CD4-positive, alpha-beta T cell treated with Interleukin-4 for 4 hours (primary cell): Measurements from ENCODE around the gene RNF222.
"Not testable (repeated sequence)": the region's sequence is repeated elsewhere in the genome, so short reads cannot be mapped to it uniquely, and the experiment has no call there.

Source experiments
- DNase-seq: peaks from one replicate; pipeline ENCODE4 v3.0.0-alpha.2; 2020

RNF222 gene

GRCh38 chr17:8377422-8377821 lies 20.2 kb downstream of the RNF222 start:
- no peak for DNase-seq

- peak; percentile 87 for DNase-seq
Measured at GRCh38 chr17:8376271-8377067, 21.2 kb downstream of the RNF222 start, which contains the start of gene KRABD2. Gene KRABD2 (minus strand): TSS chr17:8376704.

GRCh38 chr17:8375738-8376259 lies 21.8 kb downstream of the RNF222 start:
- no peak for DNase-seq

DNA sequence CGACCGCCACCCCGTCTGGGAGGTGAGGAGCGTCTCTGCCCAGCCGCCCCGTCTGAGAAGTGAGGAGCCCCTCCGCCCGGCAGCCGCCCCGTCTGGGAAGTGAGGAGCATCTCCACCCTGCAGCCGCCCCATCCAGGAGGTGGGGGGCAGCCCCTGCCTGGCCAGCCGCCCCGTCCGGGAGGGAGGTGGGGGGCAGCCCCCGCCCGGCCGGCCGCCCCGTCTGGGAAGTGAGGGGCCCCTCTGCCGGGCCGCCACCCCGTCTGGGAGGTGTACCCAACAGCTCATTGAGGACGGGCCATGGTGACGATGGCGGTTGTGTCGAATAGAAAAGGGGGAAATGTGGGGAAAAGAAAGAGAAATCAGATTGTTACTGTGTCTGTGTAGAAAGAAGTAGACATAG lies 23.8 kb downstream of the RNF222 start:
- DNase-seq = not testable (repeated sequence)

DNA sequence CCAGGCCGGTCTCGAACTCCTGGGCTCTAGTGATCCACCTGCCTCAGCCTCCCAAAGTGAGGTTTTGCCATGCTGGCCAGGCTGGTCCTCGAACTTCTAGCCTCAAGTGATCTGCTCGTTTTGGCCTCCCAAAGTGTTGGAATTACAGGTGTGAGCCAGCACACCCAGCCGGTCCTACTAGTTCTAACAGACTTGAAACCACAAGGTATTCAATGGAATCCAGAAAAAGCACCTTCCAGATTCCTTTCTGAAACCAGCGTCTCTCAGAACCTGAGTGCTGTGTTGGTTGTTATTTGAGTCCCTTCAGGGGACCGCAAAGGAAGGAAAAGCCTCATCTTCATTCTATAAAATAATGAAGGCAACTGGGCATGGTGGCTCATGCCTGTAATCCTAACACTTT lies 25.2 kb downstream of the RNF222 start:
- DNase-seq = no peak

- DNase-seq = no peak
Measured at GRCh38 chr17:8371786-8372185, 25.8 kb downstream of the RNF222 start.

- DNase-seq = no peak
Measured at GRCh38 chr17:8369944-8370343, 27.7 kb downstream of the RNF222 start.

GRCh38 chr17:8368193-8368592 lies 29.4 kb downstream of the RNF222 start:
- no peak for DNase-seq

DNA sequence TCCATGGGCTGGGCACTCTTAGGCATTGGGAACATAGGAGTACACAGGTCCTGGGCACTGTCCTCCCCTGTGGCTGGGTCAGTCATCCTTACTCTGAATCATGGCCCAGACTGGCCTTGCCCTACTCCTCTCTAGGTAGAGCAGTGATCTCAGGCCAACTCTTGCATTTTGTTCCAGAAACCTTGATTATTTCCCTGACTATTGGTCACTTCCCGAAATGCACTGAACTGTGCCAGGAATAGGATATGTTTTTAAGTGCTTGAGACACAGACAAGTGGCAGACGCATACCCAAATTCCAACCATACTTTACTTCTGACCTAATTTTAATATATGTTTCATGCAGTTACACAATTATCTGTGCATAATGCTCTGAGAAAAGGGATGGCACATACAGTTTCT lies 31.4 kb downstream of the RNF222 start:
- no peak for DNase-seq

DNA sequence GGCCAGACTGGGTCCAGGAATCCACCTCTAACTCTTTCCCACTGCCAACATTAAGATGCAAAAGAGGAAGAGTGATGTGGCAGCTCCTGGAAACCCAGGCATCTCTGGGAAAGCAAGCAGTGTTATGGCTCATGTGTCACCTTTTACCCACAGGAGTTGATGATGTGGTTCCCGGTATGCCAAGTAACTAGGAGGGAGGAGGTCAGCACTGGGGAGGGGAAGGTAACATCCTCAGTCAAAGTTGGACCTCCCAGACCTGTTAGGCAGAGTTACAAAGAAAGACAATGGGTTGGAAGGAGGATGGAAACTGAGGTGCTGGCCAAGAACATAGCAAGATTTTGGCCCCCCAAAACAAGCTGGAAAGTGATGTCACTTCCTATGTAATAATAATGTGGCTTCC lies 32.5 kb downstream of the RNF222 start:
- DNase-seq = no peak

- no peak for DNase-seq
Measured at GRCh38 chr17:8362651-8363332, 34.8 kb downstream of the RNF222 start.

GRCh38 chr17:8360751-8361150 lies 36.9 kb downstream of the RNF222 start:
- no peak for DNase-seq

GRCh38 chr17:8360260-8360659 lies 37.4 kb downstream of the RNF222 start:
- no peak for DNase-seq

GRCh38 chr17:8359769-8360168 lies 37.9 kb downstream of the RNF222 start:
- DNase-seq = no peak

DNA sequence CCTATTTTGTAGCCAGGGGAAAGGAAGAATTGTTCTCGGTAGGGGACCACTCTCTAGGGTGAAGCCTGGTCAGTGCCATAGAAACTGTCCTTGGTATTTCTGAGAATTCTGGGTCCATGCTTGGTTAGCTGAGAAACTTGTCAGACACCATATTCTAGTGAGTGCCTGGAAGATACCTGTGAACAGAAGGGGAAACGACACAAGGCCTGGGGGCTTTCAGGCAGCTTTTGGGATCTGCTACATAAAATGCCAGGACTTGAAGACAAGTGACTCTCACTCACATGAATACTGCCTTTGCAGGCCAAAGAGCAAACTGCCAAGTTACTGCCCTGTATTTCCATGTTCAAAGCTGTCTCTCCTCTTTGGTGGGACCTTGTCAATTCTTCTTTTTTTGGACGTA lies 39.7 kb downstream of the RNF222 start:
- DNase-seq = no peak

GRCh38 chr17:8354236-8354635 lies 43.4 kb downstream of the RNF222 start:
- no peak for DNase-seq

DNA sequence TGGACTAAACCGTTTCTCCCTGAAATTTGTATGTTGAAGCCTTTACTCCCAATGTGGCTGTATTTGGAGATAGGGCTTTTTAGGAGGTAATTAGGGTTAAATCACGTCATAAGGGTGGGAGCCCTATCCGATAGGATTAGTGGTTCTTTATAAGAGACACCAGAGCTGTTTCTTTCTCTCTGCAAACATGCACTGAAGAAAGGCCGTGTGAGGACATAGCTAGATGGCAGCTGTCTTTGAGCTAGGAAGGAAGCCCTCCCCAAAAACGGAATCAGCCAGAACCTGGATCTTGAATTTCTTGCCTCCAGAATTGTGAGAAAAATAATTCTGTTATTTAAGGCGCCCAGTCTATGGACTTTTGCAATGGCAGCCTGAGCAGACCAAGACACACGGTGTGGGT lies 43.9 kb downstream of the RNF222 start:
- no peak for DNase-seq

- no peak for DNase-seq
Measured at GRCh38 chr17:8350339-8350738, 47.3 kb downstream of the RNF222 start.

GRCh38 chr17:8347001-8347400 lies 50.6 kb downstream of the RNF222 start:
- not testable (repeated sequence) for DNase-seq

DNA sequence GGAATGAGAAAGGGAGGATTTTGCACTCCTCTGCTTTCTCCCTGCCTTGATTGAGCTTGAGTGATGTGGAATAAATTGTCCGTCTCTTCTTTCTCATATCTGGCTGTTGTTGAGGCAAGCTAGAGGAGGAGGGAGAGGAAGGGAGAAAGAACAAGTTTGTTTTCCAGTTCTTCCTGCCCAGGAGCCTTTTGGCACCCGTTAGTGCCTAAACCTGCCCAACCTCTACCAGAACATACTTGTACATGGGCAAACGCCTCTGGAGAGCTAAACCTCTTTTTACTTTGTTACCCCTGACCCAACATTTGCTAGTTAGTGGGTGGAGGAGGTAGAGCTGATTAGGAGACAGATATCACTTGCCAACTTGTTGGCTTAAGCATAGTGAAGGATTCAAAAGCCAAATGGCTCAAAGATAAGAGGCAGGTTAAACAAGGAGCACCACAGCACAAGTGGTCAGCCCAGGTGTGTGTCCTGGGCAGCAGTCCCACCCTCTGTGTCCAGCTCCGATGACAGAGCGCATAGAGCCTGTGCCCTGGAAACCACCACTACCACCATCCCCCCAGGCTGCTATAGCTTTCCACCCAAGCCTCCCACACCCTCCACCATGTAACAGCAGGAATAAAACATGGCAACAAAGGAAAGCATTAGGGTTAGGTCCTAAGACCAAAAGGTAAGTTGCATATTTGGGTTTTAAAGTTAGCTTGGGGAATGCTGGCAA lies 51.5 kb downstream of the RNF222 start:
- DNase-seq = no peak

DNA sequence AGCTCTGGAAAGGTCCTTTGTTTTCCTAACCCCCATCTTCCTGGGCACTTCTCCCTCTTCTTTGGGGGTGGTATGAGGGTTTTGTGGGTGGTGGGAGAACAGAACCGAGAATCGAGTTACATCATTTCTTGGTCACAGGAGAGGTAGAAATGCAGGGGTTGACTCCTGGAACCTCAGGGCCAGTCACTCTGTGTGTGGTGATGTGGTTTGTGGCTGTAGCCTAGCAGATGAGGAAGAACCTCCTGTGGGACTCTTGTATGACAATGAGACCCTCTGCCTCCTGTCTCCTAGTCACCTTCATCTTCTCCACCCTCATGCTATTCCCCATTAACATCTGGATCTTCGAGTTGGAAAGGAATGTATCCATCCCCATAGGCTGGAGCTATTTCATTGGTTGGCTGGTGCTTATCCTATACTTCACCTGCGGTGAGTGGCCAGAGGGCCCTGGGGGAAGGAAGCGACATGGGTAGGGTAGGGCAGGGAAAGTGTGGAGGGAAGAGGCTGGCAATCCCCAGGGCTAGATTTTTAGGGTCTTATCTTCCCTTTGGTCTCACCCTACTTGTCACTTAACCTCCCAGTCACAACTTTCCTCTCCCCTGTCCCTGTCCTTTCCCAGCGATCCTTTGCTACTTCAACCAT lies 52.5 kb downstream of the RNF222 start:
- no peak for DNase-seq

- DNase-seq = no peak
Measured at GRCh38 chr17:8341456-8341855, 56.2 kb downstream of the RNF222 start.
